Stimulated activated naive CD8-positive, alpha-beta T cell treated with anti-CD3 and anti-CD28 coated beads, Interleukin-15, Interleukin-2, amounts not matched to agents 100 ng/mL and 50 ng/mL, for 24 hours (primary cell): ENCODE results near the gene ELMO3.

Experiments used
- H3K27ac Mint-ChIP-seq: one replicate; pipeline ENCODE4 v1.8.0; 2021; ENCODE audit warnings: mild to moderate bottlenecking, mixed read lengths
- H3K27me3 Mint-ChIP-seq: one replicate; pipeline ENCODE4 v1.8.0; 2021; ENCODE audit warnings: mixed read lengths
- H3K36me3 Mint-ChIP-seq: one replicate; pipeline ENCODE4 v1.8.0; 2021; ENCODE audit warnings: low read depth, mixed read lengths
- H3K4me1 Mint-ChIP-seq: one replicate; pipeline ENCODE4 v1.8.0; 2021; ENCODE audit warnings: low read depth, mixed read lengths
- H3K4me3 Mint-ChIP-seq: one replicate; pipeline ENCODE4 v1.8.0; 2021; ENCODE audit warnings: mild to moderate bottlenecking, mixed read lengths
- H3K9me3 Mint-ChIP-seq: one replicate; pipeline ENCODE4 v1.8.0; 2021; ENCODE audit warnings: mixed read lengths

ELMO3 gene

DNA sequence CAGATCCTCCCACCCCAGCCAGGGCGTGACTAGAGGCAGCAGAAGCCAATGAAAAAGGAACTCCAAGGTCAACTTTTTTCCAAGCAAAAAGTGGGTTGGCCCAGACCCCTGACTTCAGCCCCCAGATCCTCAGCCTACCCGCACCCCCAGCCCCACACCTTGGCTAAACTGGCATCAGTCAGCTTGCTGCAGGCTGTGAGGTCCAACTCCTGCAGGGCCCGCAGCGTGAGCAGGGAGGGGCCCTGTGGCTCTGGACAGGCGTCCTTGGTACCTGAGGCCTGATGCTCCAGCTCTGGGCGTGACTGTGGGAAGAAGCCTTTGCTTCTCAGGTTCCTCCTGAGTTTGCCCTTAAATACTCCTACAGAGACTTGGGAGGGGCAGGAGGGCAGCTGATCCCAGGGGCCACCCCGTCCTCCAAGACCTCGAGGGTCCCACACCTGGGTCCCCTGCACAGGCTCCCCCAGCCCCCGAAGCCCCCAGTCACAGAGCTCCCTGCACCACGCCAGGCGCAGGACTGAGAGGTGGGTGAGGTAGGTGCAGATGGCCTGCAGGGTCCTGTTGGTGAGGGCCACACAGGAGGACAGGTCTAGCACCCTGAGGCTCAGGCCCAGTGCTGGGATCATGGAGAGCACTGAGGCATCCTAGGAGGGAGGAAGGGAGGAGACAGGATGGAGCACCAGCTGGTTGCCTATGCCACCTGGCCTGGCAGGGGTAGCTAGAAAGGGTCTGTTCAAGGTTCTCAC is 9.4 kb downstream of the ELMO3 start:
- no peaks in the 10 kb centered on the region for H3K36me3 Mint-ChIP-seq
- no peak overlapping the region for H3K4me3 Mint-ChIP-seq
- H3K27ac Mint-ChIP-seq = peak overlapping the region; percentile 36

DNA sequence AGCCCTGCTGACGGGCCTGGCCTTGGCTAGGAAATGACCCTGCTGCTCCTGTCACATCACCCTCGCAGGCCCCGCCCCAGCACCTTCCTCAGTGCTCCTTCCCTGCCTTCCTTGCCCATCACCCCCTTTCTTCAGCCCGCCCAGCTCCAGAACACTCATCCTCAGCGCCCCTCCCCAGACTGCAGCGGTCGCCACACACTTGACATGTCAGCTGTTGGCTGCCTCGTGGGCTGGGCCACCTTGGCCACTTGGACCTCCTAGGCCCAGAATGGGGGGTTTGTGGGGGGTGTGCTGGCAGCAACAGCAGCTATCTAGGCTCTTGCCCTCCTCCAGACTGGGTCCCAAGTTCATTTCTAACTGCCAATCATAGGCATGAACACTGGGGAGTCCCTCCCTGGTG is 10.6 kb downstream of the ELMO3 start:
- H3K4me1 Mint-ChIP-seq = no peaks in the 10 kb centered on the region
- no peak overlapping the region for H3K4me3 Mint-ChIP-seq
- H3K36me3 Mint-ChIP-seq = no peaks in the 10 kb centered on the region
- no peaks in the 10 kb centered on the region for H3K9me3 Mint-ChIP-seq
- H3K27me3 Mint-ChIP-seq = no peaks in the 10 kb centered on the region
- H3K27ac Mint-ChIP-seq = no peak overlapping the region

More for the DNA sequence above, 9.4 kb downstream of the ELMO3 start:
- Mint-ChIP-seq H3K4me1 (no peaks in the 10 kb centered on the region), H3K9me3 (no peaks in the 10 kb centered on the region), H3K27me3 (no peaks in the 10 kb centered on the region)

DNA sequence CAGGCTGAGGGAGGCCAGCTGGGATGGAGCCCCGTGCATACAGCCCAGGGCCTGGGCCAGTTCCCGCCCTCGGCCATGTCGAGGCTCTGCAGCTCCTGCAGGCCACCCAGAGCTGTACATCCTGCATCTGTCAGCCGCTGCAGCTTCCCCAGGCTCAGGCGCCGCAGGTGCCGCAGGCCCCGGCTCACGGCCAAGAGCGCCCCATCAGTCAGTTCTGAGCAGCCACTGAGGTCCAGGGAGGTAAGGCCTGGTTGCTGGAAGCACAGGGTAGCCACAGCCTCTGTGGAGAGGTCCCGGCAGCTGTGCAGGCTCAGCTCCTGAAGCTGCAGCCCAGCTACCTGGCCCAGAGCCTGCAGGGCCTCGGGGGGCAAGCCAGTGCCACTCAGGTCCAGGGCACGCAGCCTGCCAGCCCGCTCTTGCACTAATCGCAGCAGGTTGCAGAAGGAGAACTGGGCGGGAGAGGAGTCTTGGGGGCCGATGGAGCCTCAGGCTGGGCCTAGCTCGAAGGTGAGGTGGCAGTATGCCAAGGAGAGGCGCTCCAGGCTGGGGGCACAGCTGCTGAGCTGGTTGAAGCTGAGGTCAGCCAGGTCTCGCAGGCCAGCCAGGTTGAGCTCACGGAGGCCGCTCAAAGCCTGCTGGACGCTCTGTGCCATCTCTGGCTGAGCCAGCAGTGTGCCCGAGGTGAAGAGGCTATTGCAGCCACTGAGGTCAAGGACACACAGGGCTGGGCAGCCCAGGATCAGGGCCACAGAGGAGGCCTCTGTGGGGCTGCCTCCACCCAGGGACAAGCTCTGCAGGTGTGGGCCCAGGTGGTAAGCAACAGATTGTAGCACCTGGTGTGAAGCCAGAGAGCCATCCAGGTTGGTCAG is 11.4 kb downstream of the ELMO3 start:
- Mint-ChIP-seq H3K4me1 (no peaks in the 10 kb centered on the region), H3K27me3 (no peaks in the 10 kb centered on the region), H3K36me3 (no peaks in the 10 kb centered on the region), H3K4me3 (no peak overlapping the region), H3K27ac (no peak overlapping the region), H3K9me3 (no peaks in the 10 kb centered on the region)

DNA sequence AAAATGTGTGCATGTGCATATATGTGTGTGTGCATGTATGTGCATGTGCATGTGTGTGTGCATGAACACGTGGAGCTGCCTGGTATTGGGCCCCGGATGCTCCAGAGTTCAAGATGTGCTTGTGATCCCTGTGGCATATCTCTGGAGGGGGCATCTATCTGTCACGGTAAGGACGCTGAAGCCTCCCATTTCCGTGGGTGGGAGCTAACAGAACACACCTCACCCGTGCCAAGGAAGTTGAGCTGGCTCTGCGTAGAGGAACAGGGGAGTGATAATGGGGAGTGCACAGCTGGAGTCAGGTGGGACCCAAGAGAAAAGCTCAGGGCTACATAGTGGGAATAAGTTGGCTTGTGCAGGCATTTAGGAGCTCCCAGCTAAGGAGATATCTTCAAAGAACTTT is 12.7 kb downstream of the ELMO3 start:
- H3K36me3 Mint-ChIP-seq = no peaks in the 10 kb centered on the region
- no peaks in the 10 kb centered on the region for H3K4me1 Mint-ChIP-seq
- no peaks in the 10 kb centered on the region for H3K27me3 Mint-ChIP-seq
- no peak overlapping the region for H3K27ac Mint-ChIP-seq
- no peaks in the 10 kb centered on the region for H3K9me3 Mint-ChIP-seq
- H3K4me3 Mint-ChIP-seq = no peak overlapping the region

DNA sequence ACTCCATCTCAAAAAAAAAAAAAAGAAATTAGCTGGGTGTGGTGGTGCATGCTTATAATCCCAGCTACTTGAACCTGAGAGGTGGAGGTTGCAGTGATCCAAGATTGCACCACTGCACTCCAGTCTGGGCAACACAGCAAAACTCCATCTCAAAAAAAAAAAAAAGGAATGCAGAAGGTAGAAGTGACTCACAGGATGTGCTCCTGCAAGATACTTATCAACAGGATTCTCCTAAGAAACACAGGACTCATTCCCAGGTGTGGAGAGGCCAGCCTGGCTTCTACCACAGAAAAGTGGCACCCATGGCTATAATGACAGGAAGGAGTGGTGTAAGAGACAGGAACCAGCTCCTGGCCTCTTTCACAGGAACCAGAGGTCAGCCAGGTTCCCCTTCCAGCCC is 13.8 kb downstream of the ELMO3 start:
- H3K27me3 Mint-ChIP-seq = no peaks in the 10 kb centered on the region
- H3K27ac Mint-ChIP-seq = no peak overlapping the region
- no peak overlapping the region for H3K4me3 Mint-ChIP-seq
- no peaks in the 10 kb centered on the region for H3K9me3 Mint-ChIP-seq
- no peaks in the 10 kb centered on the region for H3K4me1 Mint-ChIP-seq
- no peaks in the 10 kb centered on the region for H3K36me3 Mint-ChIP-seq

DNA sequence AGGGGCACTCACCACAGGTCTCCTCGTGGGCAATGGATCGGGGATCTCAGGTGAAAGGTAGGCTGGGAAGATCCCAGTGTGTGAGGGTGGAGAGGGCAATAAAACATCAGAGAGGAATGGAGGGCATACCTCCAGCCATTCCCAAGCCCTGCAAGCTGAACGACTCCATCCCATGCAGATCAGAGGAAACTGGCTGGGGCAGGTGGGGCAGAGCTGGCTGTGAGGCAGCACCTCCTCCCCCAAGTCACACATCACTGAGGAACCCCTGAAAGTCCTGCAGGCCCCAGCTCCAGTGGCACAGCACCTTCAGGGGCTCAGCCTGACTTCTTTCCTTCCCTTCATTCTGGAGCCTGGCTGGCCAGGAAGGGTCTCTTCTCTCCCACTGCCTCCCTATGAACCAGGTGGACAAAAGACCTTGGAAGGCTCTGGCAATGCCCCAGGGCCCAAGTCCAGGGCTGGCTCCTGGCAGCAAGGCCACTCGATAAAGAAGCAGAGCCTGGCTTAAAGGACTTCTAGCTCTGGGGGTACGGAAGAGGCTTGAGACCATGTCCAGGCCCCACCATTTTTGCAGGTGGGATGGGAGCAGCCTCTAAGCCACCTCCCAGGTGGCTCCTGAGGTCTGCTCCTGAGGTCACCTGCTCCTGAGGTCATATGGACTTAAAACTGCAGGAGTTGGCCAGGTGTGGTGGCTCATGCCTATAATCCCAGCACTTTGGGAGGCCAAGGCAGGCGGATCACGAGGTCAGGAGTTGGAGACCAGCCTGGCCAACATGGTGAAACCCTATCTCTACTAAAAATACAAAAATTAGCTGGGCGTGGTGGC is 14.5 kb downstream of the ELMO3 start:
- Mint-ChIP-seq H3K27ac (no peak overlapping the region), H3K4me1 (no peaks in the 10 kb centered on the region), H3K27me3 (no peaks in the 10 kb centered on the region), H3K4me3 (no peak overlapping the region), H3K36me3 (no peaks in the 10 kb centered on the region), H3K9me3 (no peaks in the 10 kb centered on the region)

DNA sequence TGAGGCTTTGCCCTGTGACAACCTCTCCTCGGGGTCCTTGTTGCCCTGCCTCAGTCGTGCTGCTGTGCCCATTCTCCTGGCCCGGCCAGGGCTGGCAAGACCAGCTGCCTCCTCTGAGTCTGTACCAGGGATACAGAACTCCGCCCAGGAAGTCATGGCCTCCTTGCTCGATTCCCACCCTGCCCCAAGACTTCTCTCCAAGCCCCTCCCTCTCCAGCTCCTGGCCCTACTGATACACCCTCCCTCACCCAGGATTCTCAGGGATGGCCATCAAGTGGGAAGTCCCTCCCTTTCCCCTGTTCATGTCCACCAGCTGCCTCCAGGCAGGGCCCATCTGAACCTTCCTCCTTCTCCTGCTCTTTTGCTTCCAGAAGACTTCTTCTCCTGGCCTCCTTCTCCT is 16.8 kb downstream of the ELMO3 start:
- H3K36me3 Mint-ChIP-seq = peaks cover 4% of the 10 kb centered on the region
- no peaks in the 10 kb centered on the region for H3K9me3 Mint-ChIP-seq
- no peak overlapping the region for H3K4me3 Mint-ChIP-seq
- no peaks in the 10 kb centered on the region for H3K4me1 Mint-ChIP-seq
- no peak overlapping the region for H3K27ac Mint-ChIP-seq
- H3K27me3 Mint-ChIP-seq = no peaks in the 10 kb centered on the region

DNA sequence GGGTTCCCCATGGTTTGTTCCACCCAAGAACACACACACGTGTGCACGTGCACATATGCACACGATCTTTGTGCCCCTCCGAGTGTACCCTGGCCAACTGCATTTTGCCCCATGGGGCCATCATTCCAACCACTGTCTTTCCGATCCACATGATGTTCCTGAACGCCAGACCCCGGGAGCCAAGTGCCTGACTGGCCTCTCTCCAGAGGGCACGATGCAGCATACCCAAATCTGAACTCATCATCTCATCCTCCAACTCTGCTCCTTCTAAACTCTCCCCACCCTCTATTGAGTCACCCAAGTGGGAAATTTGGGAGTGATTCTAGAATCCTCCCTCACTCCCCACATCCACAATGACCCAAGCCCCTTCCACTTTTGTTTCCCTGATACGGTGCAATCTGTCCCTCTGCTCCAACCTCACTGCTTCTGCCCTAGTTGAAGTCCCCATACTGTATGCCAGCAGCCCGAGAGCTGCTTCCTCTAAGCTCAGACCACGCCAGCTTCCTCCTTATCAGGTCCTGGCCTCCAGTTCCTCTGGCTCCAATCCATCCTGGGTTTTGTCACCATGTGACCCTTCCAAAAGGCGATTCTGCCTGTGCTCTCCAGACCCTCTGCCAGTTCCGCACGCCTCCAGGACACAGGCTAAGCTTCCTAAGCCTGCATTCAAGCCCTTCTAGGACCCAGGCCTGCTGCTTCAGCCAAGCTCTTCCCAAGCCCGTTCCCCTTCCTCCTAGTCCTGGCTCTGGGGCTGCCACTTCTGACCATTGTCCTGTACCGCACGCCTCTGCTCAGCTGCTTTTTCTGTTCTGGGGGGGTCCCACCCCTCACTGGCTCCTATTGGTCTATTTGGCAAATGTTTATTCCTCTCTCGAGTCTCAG is 17.9 kb downstream of the ELMO3 start:
- H3K9me3 Mint-ChIP-seq = no peaks in the 10 kb centered on the region
- H3K27ac Mint-ChIP-seq = no peak overlapping the region
- H3K4me3 Mint-ChIP-seq = no peak overlapping the region
- H3K27me3 Mint-ChIP-seq = no peaks in the 10 kb centered on the region
- no peaks in the 10 kb centered on the region for H3K4me1 Mint-ChIP-seq
- H3K36me3 Mint-ChIP-seq = peaks cover 7% of the 10 kb centered on the region

DNA sequence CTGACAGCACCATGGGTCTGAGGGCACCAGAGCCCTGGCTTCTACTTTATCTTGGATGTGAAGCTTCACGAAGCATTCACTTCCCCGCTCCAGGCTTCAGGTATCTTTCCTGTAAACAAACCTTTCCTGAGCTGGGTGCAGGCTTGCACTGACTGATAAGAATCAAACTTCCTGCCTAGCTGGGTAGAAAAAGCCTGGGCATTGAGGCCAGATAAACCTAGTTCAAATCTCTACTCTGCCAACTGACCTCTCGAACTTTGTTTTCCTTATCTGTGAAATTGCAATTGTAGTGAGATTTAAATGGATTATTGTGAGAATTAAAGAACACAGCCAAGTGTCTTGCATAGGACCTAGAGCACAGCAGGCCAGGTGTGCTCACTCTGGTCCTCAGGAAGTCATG is 25.1 kb downstream of the ELMO3 start:
- Mint-ChIP-seq H3K27ac (no peak overlapping the region), H3K4me1 (peaks cover 49% of the 10 kb centered on the region), H3K36me3 (peaks cover 21% of the 10 kb centered on the region), H3K27me3 (no peaks in the 10 kb centered on the region), H3K9me3 (no peaks in the 10 kb centered on the region), H3K4me3 (no peak overlapping the region)

DNA sequence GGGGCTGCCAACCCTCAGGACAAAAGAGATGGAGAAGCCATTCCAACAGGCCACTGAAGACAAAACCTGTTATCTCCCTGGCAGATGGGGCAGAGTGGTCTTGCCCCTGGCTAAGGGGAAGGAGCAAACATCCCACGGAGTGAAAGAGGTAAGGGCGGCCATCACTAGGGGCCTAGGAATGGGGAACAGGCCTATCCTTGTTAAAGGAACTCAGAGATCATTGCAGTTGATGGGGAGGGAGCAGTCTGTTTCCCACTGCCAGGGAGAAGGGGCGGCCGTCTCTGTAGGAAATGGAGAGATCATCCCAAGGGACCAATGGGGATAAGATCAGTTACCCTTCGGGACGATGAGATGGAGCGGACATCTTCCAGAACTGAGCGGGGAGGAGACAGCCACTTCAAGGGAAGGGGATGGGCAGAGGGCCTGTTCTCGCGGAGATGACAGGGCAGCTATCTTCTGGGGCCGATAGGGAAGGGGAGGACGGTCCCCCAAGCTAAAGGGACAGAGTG is 27.4 kb downstream of the ELMO3 start:
- Mint-ChIP-seq H3K4me3 (peak overlapping the region; percentile 97), H3K4me1 (peaks cover 52% of the 10 kb centered on the region)

DNA sequence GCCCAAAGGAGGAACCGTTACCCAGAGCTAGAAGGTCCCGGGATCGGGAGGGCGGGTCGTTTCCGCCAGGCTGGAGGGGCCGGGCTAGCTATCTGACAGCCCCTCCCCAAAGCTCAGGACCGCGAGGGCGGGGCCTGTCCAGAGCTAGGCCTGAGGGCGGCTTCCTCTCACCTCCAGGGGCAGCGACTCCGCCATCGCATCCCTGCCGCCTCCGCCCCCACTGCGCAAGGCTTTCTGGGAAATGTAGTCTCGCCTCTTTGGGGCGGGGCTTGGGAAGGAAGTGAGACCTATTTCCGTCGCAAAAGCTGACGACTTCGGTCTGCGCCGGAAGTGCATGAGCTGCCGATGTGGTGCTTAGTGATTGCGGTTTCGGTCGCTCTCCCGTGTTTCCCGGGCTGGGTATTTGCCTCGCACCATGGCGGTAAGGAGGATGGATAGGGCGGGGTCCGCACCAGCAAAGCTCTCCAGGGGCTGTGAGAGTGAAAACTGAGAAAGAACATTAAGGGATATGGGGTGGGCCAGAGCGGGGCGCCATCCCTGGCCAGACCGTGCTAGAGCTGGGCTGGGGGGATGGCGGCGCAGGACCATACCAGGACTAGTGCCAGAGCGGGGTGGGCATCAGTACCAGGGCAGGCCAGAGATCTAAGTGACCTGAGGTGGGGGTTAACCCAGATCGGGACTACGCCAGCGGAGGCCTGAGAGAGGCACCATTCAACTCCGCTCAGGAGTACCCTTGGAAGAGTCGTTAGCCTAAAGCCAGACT is 28.1 kb downstream of the ELMO3 start, which contains the start of gene TMEM208:
TSS of gene TMEM208 (plus strand) at position 327 of the 763 bp plus-strand sequence. CDS start at position 416, 89 bp downstream.
- H3K27ac Mint-ChIP-seq = peak within 1 kb of the TSS; percentile 94
- H3K27me3 Mint-ChIP-seq = no peaks in the 10 kb centered on the region
- peak within 1 kb of the TSS; percentile 97 for H3K4me3 Mint-ChIP-seq
- H3K4me1 Mint-ChIP-seq = peaks cover 52% of the 10 kb centered on the region
- H3K36me3 Mint-ChIP-seq = peaks cover 31% of the 10 kb centered on the region
- no peaks in the 10 kb centered on the region for H3K9me3 Mint-ChIP-seq

More for the DNA sequence above, 27.4 kb downstream of the ELMO3 start:
- H3K27ac Mint-ChIP-seq = peak overlapping the region; percentile 85
- peaks cover 31% of the 10 kb centered on the region for H3K36me3 Mint-ChIP-seq
- H3K9me3 Mint-ChIP-seq = no peaks in the 10 kb centered on the region
- no peaks in the 10 kb centered on the region for H3K27me3 Mint-ChIP-seq

DNA sequence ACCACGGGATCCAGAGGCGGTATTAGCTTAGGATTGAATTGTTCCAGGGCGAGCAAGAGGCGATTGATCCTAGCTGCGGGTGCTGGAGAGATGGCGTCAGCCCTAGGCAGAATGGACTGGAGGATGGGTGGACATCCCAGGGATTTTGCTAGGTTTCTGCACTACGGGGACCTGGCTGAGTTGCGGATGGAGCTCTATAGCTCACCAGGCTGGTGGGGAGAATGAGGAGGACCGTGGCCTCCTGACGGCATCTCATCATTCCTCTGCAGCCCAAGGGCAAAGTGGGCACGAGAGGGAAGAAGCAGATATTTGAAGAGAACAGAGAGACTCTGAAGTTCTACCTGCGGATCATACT is 28.6 kb downstream of the ELMO3 start:
- Mint-ChIP-seq H3K4me3 (peak overlapping the region; percentile 97), H3K4me1 (peaks cover 52% of the 10 kb centered on the region), H3K9me3 (no peaks in the 10 kb centered on the region), H3K27me3 (no peaks in the 10 kb centered on the region), H3K27ac (peak overlapping the region; percentile 94), H3K36me3 (peaks cover 31% of the 10 kb centered on the region)

DNA sequence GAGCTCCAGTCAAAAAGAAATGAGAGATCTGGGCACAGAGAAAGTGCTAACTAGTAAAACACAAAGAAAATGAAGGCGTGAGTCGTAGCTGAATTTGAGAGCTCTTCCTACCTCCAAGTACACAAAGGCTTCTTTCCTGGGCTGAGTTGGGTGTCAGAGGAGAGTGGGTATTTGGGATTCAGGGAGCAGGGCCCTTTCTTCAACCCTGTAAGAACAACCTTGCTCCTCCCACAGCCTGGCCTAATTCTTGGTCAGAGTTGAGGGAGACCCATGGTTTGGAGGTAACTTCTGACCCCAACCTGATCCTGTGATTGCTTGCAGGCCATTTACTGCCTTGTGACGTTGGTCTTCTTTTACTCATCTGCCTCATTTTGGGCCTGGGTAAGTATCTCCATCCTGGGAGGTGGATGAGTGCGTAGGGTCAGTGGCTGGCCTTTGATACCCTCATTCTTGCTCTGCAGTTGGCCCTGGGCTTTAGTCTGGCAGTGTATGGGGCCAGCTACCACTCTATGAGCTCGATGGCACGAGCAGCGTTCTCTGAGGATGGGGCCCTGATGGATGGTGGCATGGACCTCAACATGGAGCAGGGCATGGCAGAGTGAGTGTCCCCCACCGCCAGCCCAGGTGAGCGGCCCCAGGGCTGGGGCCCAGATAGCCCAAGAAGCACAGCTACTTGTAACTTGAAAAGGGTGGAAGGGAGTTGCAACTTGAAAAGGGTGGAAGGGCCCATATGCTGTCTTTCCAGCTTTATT is 29.3 kb downstream of the ELMO3 start:
- Mint-ChIP-seq H3K27ac (peak overlapping the region; percentile 94), H3K4me1 (peaks cover 52% of the 10 kb centered on the region), H3K36me3 (peaks cover 33% of the 10 kb centered on the region), H3K27me3 (no peaks in the 10 kb centered on the region), H3K4me3 (peak overlapping the region; percentile 97), H3K9me3 (no peaks in the 10 kb centered on the region)
